HG02798 (cell line): ENCODE data around the gene CLEC4C.
"Not testable (repeated sequence)": the region's sequence is repeated elsewhere in the genome, so short reads cannot be mapped to it uniquely, and the experiment has no call there.

Experiments used
- ATAC-seq: cut with Tn5 transposase; IDR thresholded peaks from one replicate; pipeline ENCODE4 v1.9.1; 2021; ENCODE audit warnings: mild to moderate bottlenecking; ENCODE audit not compliant: unreplicated experiment, poor library complexity

The CLEC4C gene

GRCh38 chr12:7747246-7747645 is at the start of gene CLEC4C:
CLEC4C (minus strand) TSS chr12:7747375; CDS start chr12:7747348, 27 bp downstream.
- no peak for ATAC-seq

GRCh38 chr12:7793211-7793610 is 46.0 kb upstream of the CLEC4C start:
- no peak for ATAC-seq

DNA sequence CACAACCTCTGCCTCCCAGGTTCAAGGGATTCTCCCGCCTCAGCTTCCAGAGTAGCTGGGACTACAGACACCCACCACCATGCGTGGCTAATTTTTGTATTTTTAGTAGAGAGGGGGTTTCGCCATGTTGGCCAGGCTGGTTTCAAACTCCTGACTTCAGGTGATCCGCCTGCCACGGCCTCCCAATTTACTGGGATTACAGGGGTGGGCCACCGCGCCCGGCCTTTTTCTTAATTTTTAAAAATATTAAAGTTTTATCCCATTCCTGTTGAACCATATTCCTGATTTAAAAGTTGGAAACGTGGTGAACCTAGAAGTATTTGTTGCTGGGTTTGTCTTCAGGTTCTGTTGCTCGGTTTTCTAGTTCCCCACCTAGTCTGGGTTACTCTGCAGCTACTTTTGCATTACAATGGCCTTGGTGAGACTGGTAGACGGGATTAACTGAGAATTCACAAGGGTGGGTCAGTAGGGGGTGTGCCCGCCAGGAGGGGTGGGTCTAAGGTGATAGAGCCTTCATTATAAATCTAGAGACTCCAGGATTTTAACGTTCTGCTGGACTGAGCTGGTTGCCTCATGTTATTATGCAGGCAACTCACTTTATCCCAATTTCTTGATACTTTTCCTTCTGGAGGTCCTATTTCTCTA is 41.8 kb upstream of the CLEC4C start, which contains the start of gene NANOG:
TSS of gene NANOG (plus strand) at position 519 of the 645 bp plus-strand sequence. CDS start 213 bp downstream, outside the sequence.
- ATAC-seq: not testable (repeated sequence)

- ATAC-seq: no peak
Observed at GRCh38 chr12:7788294-7788660, 41.1 kb upstream of the CLEC4C start.

DNA sequence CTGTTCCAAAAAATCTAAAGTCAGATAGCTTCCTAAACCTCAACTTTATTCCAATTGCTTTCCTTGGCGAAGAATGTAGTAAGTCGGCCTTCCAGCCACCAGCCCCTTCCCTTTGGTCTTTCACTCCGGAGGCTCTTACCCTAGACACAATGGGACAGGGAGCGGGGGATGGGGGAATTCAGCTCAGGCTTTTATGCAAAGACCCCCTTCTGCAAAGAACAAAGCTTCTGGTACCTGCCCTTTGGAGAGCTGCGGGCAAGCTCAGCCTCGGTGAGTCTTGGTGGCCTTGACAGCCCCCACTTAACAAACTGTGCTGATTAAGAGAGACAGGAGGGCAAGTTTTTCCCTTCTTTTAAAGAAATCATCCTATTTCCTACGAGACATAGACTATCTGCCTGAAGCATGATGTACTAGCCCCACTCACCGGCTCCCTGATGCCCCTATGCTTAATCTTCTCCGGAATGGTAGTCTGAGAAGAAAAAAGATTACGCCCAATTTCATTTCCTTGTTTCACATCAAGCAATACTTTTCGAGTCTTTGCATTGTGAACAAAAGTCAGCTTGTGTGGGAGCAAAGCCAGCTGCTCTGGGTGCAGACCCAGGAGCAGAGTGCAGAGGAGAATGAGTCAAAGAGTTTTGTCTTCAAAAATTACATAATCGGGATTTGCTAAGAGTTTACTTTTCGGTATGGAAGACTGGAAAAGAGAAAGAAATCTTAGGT is 40.6 kb upstream of the CLEC4C start:
- ATAC-seq: no peak

GRCh38 chr12:7784701-7785100 is 37.5 kb upstream of the CLEC4C start:
- no peak for ATAC-seq

- ATAC-seq: not testable (repeated sequence)
Observed at GRCh38 chr12:7783433-7783832, 36.3 kb upstream of the CLEC4C start.

DNA sequence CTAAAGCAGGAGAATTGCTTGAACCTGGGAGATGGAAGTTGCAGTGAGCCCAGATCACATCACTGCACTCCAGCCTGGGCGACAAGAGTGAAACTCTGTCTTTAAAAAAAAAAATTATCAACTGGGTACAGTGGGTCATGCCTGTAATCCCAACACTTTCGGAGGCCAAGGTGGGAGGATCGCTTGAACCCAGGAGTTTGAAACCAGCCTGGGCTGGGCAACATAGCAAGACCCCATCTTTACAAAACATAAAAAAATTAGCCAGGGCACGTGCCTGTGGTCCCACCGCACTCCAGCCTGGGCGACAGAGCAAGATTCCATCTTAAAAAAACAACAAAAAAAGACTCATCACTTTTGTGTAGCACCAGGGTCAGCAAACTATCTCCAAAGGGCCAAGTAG is 34.9 kb upstream of the CLEC4C start:
- ATAC-seq: no peak

DNA sequence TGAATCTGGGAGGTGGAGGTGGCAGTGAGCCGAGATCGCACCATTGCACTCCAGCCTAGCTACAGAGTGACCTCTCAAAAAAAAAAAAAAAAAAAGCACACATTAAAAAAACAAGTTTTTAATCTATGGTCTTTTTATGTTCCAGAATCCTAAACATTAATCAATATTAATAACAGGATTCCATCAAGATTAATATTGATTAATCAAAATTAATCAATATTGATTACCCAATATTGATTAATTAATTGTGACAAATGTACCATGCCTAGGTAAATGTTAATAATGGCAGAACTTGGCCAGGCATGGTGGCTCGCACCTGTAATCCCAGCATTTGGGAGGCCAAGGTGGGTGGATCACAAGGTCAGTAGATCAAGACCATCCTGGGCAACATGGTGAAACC is 34.1 kb upstream of the CLEC4C start:
- no peak for ATAC-seq

- no peak for ATAC-seq
Observed at GRCh38 chr12:7769999-7770398, 22.8 kb upstream of the CLEC4C start.

- ATAC-seq: no peak
Observed at GRCh38 chr12:7758766-7759140, 11.6 kb upstream of the CLEC4C start.

GRCh38 chr12:7756993-7757392 is 9.8 kb upstream of the CLEC4C start:
- no peak for ATAC-seq

DNA sequence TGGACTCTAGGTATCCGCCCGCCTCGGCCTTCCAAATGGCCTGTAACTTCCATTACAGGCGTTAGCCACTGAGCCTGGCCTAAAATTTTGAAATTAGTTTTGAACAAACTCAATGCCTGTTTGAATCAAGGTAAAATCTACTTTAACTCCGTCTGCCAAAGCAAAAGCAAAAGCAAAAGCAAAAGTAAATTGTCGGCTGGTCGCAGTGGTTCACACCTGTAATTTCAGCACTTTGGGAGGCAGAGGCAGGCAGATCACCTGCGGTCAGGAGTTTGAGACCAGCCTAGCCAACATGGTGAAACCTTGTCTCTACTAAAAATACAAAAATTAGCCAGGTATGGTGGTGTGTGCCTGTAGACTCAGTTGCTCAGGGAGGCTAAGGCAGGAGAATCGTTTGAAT is 8.5 kb upstream of the CLEC4C start:
- not testable (repeated sequence) for ATAC-seq

DNA sequence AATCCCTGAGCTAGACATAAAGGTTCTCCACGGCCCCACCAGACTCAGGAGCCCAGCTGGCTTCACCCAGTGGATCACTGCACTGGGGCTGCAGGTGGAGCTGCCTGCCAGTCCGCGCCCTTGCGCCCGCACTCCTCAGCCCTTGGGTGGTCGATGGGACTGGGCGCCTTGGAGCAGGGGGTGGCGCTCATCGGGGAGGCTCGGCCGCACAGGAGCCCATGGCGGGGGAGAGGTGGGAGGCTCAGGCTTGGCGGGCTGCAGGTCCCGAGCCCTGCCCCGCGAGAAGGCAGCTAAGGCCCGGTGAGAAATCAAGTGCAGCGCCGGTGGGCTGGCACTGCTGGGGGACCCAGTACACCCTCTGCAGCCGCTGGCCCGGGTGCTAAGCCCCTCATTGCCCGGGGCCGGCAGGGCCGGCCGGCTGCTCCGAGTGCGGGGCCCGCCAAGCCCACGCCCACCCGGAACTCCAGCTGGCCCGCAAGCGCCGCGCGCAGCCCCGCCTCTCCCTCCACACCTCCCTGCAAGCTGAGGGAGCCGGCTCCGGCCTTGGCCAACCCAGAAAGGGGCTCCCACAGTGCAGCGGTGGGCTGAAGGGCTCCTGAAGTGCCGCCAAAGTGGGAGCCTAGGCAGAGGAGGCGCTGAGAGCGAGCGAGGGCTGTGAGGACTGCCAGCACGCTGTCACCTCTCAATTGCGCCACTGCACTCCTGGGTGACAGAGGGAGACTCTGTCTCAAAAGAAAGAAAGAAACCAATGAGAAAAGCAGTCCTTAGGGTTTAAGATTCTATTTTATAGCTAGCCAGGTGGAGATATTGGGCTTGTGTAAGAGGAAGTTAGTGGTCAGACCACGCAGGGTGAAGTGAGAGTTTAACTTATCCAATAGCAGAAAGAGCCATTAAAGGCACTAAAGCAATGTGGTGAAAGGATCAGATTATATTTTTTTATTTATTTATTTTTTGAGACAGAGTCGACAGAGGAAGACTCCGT is 5.1 kb upstream of the CLEC4C start:
- not testable (repeated sequence) for ATAC-seq

GRCh38 chr12:7751394-7751793 is 4.2 kb upstream of the CLEC4C start:
- ATAC-seq: no peak

DNA sequence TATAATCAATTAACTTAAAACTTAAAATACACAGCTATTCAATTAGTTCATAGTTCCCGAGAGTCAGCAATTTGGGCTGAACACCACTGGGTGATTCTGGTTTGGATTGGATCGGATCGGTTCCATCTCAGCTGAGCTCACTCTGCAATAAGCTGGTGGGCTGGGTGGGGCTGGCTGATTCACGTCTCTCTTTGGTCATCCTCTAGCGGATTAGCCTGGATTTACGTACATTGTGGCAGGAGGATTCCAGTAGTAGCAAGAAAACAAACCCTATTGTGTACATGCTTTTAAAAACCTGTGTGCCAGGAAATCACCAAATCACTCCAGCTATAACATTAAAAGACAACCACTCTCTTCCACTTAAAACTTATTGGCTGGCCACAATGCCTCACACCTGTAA is 3.2 kb upstream of the CLEC4C start:
- no peak for ATAC-seq

DNA sequence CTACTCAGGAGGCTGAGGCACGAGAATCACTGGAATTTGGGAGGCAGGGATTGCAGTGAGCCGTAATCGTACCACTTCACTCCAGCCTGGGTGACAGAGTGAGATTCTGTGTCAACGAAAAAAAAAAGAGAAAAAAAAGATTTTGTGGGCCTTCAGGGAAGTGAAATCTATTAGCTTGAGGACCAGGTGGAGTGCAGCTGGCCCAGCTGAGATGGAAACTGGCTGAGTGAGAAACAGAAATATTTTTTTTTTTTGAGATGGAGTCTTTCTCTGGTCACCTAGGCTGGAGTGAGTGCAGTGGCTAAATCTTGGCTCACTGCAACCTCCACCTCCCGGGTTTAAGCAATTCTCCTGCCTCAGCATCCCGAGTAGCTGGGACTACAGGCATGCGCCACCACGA is 2.3 kb upstream of the CLEC4C start:
- no peak for ATAC-seq

DNA sequence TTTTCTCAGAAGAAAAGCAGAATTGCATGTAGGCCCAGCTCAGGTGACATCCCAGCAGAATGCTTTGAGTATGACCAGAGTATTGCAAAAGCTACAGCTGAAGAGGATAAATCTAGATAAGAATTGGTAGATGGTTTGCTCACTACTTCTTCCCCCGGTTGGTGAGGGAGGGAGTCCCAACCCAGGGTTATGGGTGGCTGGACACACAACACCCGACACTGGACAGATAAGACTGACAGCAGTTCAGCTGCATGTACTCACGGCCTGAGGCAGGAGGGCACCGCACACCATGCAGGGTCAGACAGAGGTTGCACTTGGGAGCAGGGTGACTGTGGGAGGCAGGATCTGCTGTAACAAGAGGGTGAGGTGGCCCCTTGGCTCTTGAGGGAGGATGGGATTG is 1.7 kb upstream of the CLEC4C start:
- no peak for ATAC-seq

GRCh38 chr12:7732993-7733392 is 14.2 kb downstream of the CLEC4C start:
- no peak for ATAC-seq

- no peak for ATAC-seq
Observed at GRCh38 chr12:7731486-7731885, 15.7 kb downstream of the CLEC4C start.

GRCh38 chr12:7730984-7731383 is 16.2 kb downstream of the CLEC4C start:
- ATAC-seq: not testable (repeated sequence)
